Measurements from ENCODE around the gene TTBK1. TPM values are rescaled to one million over a fixed set of nuclear protein-coding genes. Genes with fewer than 3 reads are reported as not detected.

TTBK1 gene
- total and polyA plus RNA-seq, 2 of the 4 experiments (the other 2 are of a cell fraction): 0.02 TPM; not detected in 1

GRCh38 chr6:43274916-43275597 is 31.8 kb downstream of the TTBK1 start:
- BruUV-seq (replicated peaks): no TSS peak
- no peak overlapping the region for H3K9ac ChIP-seq (ENCODE audit: low read depth, low read length)
- no peak overlapping the region for H2BK5ac ChIP-seq (ENCODE audit: low read depth, low read length, poor library complexity, severe bottlenecking)
- H3K36me3 ChIP-seq (ENCODE audit: control insufficient read depth, insufficient read depth, low read length): no peaks in the 10 kb centered on the region
- no peak overlapping the region for H2AK9ac ChIP-seq (replicated peaks; ENCODE audit: low read depth, low read length, poor library complexity)
- no peak overlapping the region for H3K18ac ChIP-seq (ENCODE audit: low read depth, low read length)
- intact Hi-C loops (cut with micrococcal nuclease) (no loop called here), in situ Hi-C loops (cut with MboI; ENCODE audit: low sequenced_read_pairs) (no loop called here), dilution Hi-C loops (cut with HindIII; ENCODE audit: low sequenced_read_pairs, unreplicated experiment) (no loop called here)
- no peak overlapping the region for H2BK120ac ChIP-seq (ENCODE audit: low read depth, low read length)
- H3K56ac ChIP-seq (ENCODE audit: extremely low read depth, insufficient read depth, low read length): no peak overlapping the region
- H3K27ac ChIP-seq (ENCODE audit: insufficient read depth, low read length): no peak overlapping the region
- H3K4me3 ChIP-seq (ENCODE audit: insufficient read depth, low read depth, low read length): peak overlapping the region; percentile 32
- H2BK20ac ChIP-seq (ENCODE audit: low read depth, low read length): no peak overlapping the region
- no peak for DNase-seq
- H3K14ac ChIP-seq (replicated peaks; ENCODE audit: low read depth, low read length): no peak overlapping the region
- no peak overlapping the region for H2AK5ac ChIP-seq (ENCODE audit: low read depth, low read length)
- H3K27me3 ChIP-seq (ENCODE audit: control insufficient read depth, insufficient read depth, low read length): peaks cover 52% of the 10 kb centered on the region
- no peak overlapping the region for H2BK15ac ChIP-seq (ENCODE audit: low read depth, low read length)
- H3K4me2 ChIP-seq (ENCODE audit: low read depth, low read length): peak overlapping the region; percentile 49; the same call in 1 of the 2 replicates
- ChIA-PET CTCF (interaction anchor here (0.6 kb wide), 1 partner anchor 205 kb away, joined by 4 read pairs; no protein-coding TSS in a partner anchor), POLR2A (ENCODE audit: unreplicated experiment) (no interaction called here)
- no peak overlapping the region for H3K23ac ChIP-seq (ENCODE audit: low read depth, low read length)
- WGBS, 2 experiments (ENCODE audit: extremely low coverage in 2 of 2, insufficient read length in 1 of 2): 3% methylated on average over 23 of the region's 65 CpGs; no CpG with 5 or more reads in 1 of the 2 experiments
- H4K5ac ChIP-seq (ENCODE audit: low read depth, low read length): no peak overlapping the region
- no peaks in the 10 kb centered on the region for H3K9me3 ChIP-seq (ENCODE audit: control insufficient read depth, insufficient read depth, low read length)
- H4K91ac ChIP-seq (ENCODE audit: insufficient read depth, low read depth, low read length): no peak overlapping the region
- TF ChIP-seq BHLHE40 (IDR thresholded peaks at IDR 0.05; ENCODE audit: low read depth, low read length): no peak
- TF ChIP-seq MAFK (IDR thresholded peaks at IDR 0.05; ENCODE audit: low read depth, low read length): no peak
- TF ChIP-seq RCOR1 (IDR thresholded peaks at IDR 0.05; ENCODE audit: insufficient replicate concordance, low read length): no peak
- no peak for TF ChIP-seq CTCF (conservative IDR thresholded peaks at IDR 0.05; ENCODE audit: low read depth, low read length)
- no peak for TF ChIP-seq POLR2A (IDR thresholded peaks at IDR 0.05; ENCODE audit: low read depth, low read length)
- no peak for TF ChIP-seq ELK1 (IDR thresholded peaks at IDR 0.05; ENCODE audit: borderline replicate concordance, low read depth, low read length)
- TF ChIP-seq NFE2L2 (IDR thresholded peaks at IDR 0.05; ENCODE audit: low read depth, low read length): no peak
- no peak for TF ChIP-seq FOS (IDR thresholded peaks at IDR 0.05; ENCODE audit: low read depth, low read length)
- no peak for TF ChIP-seq MXI1 (IDR thresholded peaks at IDR 0.05; ENCODE audit: borderline replicate concordance, low read depth, low read length)
- TF ChIP-seq CEBPB (IDR thresholded peaks at IDR 0.05; ENCODE audit: low read depth, low read length): no peak
- no peak for TF ChIP-seq MAZ (IDR thresholded peaks at IDR 0.05; ENCODE audit: borderline replicate concordance, low read depth, low read length)
- TF ChIP-seq RAD21 (IDR thresholded peaks at IDR 0.05; ENCODE audit: low read length): no peak
- H3K4ac ChIP-seq (ENCODE audit: low read depth, low read length): no peak overlapping the region
- H4K20me1 ChIP-seq (ENCODE audit: insufficient read depth, low read length): no peaks in the 10 kb centered on the region; the same call in 1 of the 2 replicates
- H2AFZ ChIP-seq (replicated peaks; ENCODE audit: low read length, poor library complexity): peak overlapping the region; percentile 75
- peak; percentile 44 for ATAC-seq (ENCODE audit: low read depth)
- peaks cover 6% of the 10 kb centered on the region; the same call in 1 of the 2 replicates for H3K9me1 ChIP-seq (ENCODE audit: insufficient read depth, low read length)
- no peak overlapping the region for H4K8ac ChIP-seq (ENCODE audit: low read depth in 2 of 2, low read length in 2 of 2)
- peaks cover 10% of the 10 kb centered on the region for H3K4me1 ChIP-seq (ENCODE audit: control insufficient read depth, insufficient read depth, low read length)
- no peaks in the 10 kb centered on the region for H3K79me1 ChIP-seq (ENCODE audit: low read depth in 1 of 2, low read length in 2 of 2)
